ENCODE results near the gene SORBS1.

Gene SORBS1

GRCh38 chr10:95475827-95476468, 85.2 kb downstream of the SORBS1 start (continued):
- TF ChIP-seq BCL11B (tag by site-specific recombination; IDR thresholded peaks at IDR 0.05; ENCODE audit: low read depth) (no peak), PRDM2 (tag by site-specific recombination; IDR thresholded peaks at IDR 0.05; ENCODE audit: borderline replicate concordance) (no peak), ZSCAN18 (tag by site-specific recombination; IDR thresholded peaks at IDR 0.05) (no peak), IKZF3 (tag by site-specific recombination; IDR thresholded peaks at IDR 0.05) (peak; percentile 87), ZNF2 (tag by site-specific recombination; IDR thresholded peaks at IDR 0.05) (no peak), BCL11A (tag by site-specific recombination; IDR thresholded peaks at IDR 0.05; ENCODE audit: low read depth) (no peak), ZNF549 (tag by site-specific recombination; IDR thresholded peaks at IDR 0.05) (no peak), ZNF324 (tag by site-specific recombination; IDR thresholded peaks at IDR 0.05) (no peak), ZBTB44 (tag by site-specific recombination; IDR thresholded peaks at IDR 0.05) (peak; percentile 66; the same call in 1 of the 2 replicates), GLIS1 (tag by site-specific recombination; IDR thresholded peaks at IDR 0.05) (no peak), ZNF416 (tag by site-specific recombination; IDR thresholded peaks at IDR 0.05) (no peak), ZNF433 (tag by site-specific recombination; IDR thresholded peaks at IDR 0.05; ENCODE audit: low read depth) (no peak), SP3 (tag by site-specific recombination; IDR thresholded peaks at IDR 0.05) (no peak), ZNF311 (tag by site-specific recombination; IDR thresholded peaks at IDR 0.05; ENCODE audit: borderline replicate concordance) (no peak), BCL6B (tag by site-specific recombination; IDR thresholded peaks at IDR 0.05) (no peak), ZSCAN5A (tag by site-specific recombination; IDR thresholded peaks at IDR 0.05) (no peak), ZNF510 (tag by site-specific recombination; IDR thresholded peaks at IDR 0.05; ENCODE audit: insufficient replicate concordance) (no peak), ZSCAN16 (tag by site-specific recombination; IDR thresholded peaks at IDR 0.05) (no peak), SETDB1 (IDR thresholded peaks at IDR 0.05; ENCODE audit: insufficient read length, low read length) (no peak), ZSCAN30 (tag by site-specific recombination; IDR thresholded peaks at IDR 0.05) (peak; percentile 60; the same call in 1 of the 2 replicates), ZNF37A (tag by site-specific recombination; IDR thresholded peaks at IDR 0.05) (no peak), KLF10 (tag by site-specific recombination; IDR thresholded peaks at IDR 0.05) (peak; percentile 45; the same call in 1 of the 2 replicates), ZNF596 (tag by site-specific recombination; IDR thresholded peaks at IDR 0.05) (peak; percentile 76), ZNF501 (tag by site-specific recombination; IDR thresholded peaks at IDR 0.05) (no peak), SCRT2 (tag by site-specific recombination; IDR thresholded peaks at IDR 0.05) (peak; percentile 94), YY2 (tag by site-specific recombination; IDR thresholded peaks at IDR 0.05) (no peak), ZNF211 (tag by site-specific recombination; IDR thresholded peaks at IDR 0.05; ENCODE audit: low read depth) (no peak), ZNF362 (tag by site-specific recombination; IDR thresholded peaks at IDR 0.05) (no peak)

Measured in HEK293 (cell line).